GM19467 (cell line): ENCODE results near the gene MEGF10.

ENCODE experiments used
- ATAC-seq: cut with Tn5 transposase; IDR thresholded peaks from one replicate; pipeline ENCODE4 v1.9.1; 2021; ENCODE audit warnings: mild to moderate bottlenecking, moderate library complexity; ENCODE audit not compliant: unreplicated experiment

The MEGF10 gene

GRCh38 chr5:127409246-127409917, 118.8 kb downstream of the MEGF10 start:
- no peak for ATAC-seq

- no peak for ATAC-seq
Observed at GRCh38 chr5:127409921-127410675, 119.5 kb downstream of the MEGF10 start.

- peak; percentile 65 for ATAC-seq
Observed at GRCh38 chr5:127410959-127411358, 120.4 kb downstream of the MEGF10 start.

GRCh38 chr5:127411381-127411780, 120.8 kb downstream of the MEGF10 start:
- no peak for ATAC-seq

- ATAC-seq, result no peak
Observed at GRCh38 chr5:127412698-127413097, 122.1 kb downstream of the MEGF10 start.

- no peak for ATAC-seq
Observed at GRCh38 chr5:127415034-127415433, 124.4 kb downstream of the MEGF10 start.

- no peak for ATAC-seq
Observed at GRCh38 chr5:127416906-127417305, 126.3 kb downstream of the MEGF10 start.

- no peak for ATAC-seq
Observed at GRCh38 chr5:127417528-127417927, 126.9 kb downstream of the MEGF10 start.

GRCh38 chr5:127418367-127418766, 127.8 kb downstream of the MEGF10 start:
- no peak for ATAC-seq

GRCh38 chr5:127418974-127419682, 128.5 kb downstream of the MEGF10 start:
- no peak for ATAC-seq

GRCh38 chr5:127419683-127420257, 129.2 kb downstream of the MEGF10 start:
- ATAC-seq, result no peak

GRCh38 chr5:127420758-127421157, 130.2 kb downstream of the MEGF10 start:
- no peak for ATAC-seq

GRCh38 chr5:127421471-127421870, 130.9 kb downstream of the MEGF10 start:
- no peak for ATAC-seq

- peak; percentile 52 for ATAC-seq
Observed at GRCh38 chr5:127423173-127423798, 132.7 kb downstream of the MEGF10 start.

GRCh38 chr5:127425037-127425436, 134.4 kb downstream of the MEGF10 start:
- no peak for ATAC-seq

GRCh38 chr5:127425868-127426267, 135.3 kb downstream of the MEGF10 start:
- no peak for ATAC-seq

- no peak for ATAC-seq
Observed at GRCh38 chr5:127426661-127427060, 136.1 kb downstream of the MEGF10 start.

- ATAC-seq, result no peak
Observed at GRCh38 chr5:127428276-127428675, 137.7 kb downstream of the MEGF10 start.

- no peak for ATAC-seq
Observed at GRCh38 chr5:127428748-127429147, 138.2 kb downstream of the MEGF10 start.

- no peak for ATAC-seq
Observed at GRCh38 chr5:127429928-127430327, 139.3 kb downstream of the MEGF10 start.

GRCh38 chr5:127430627-127431026, 140.0 kb downstream of the MEGF10 start:
- no peak for ATAC-seq
